Measurements from ENCODE around the gene ITPR2. TPM values are rescaled to one million over a fixed set of nuclear protein-coding genes. Genes with fewer than 3 reads are reported as not detected.
"Not testable (repeated sequence)": the region's sequence is repeated elsewhere in the genome, so short reads cannot be mapped to it uniquely, and the experiment has no call there.

The ITPR2 gene
- total RNA-seq, 1 donor from 2014 or later: 15.8 TPM

DNA sequence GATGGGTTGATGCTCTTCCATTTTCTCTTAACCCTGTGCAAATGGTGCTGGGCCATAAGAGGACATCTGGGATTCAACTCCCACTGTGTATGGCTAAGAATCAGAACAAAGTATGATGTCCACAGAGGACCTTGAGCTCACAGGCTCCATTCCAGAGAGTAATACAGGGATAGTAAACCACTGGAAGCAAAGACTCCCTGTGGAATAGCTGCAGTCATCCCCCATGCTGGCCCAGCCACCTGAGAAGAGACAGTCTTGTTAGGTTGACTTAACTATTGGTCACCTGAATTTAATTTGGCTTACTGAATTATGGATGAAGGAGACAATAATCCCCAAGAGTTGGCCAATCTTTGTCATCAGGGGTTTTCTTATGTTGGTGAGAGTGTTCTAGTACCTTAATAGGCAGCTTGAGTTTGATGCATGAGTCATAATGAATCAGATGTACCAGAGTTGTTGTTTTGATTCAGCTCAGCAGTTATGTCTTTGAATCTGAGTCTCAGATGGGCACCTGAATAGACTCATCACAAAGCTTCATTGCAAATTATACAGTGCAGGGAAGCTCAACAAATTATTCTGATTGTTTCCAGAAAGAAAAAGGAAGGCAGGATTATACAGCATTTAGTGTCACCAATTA lies 514.9 kb downstream of the ITPR2 start:
- Histone ChIP-seq H3K4me3 (no peak overlapping the region), H3K36me3 (no peaks in the 10 kb centered on the region), H3K9me3 (replicated peaks) (peaks cover 25% of the 10 kb centered on the region), H3K4me1 (peaks cover 13% of the 10 kb centered on the region), H3K27ac (replicated peaks) (peak overlapping the region; percentile 53), H3K27me3 (ENCODE audit: low read depth) (no peaks in the 10 kb centered on the region)
- DNase-seq: no peak
- TF ChIP-seq CTCF (IDR thresholded peaks at IDR 0.05; ENCODE audit: borderline replicate concordance): no peak
- intact Hi-C loops (cut with micrococcal nuclease): no loop called here

DNA sequence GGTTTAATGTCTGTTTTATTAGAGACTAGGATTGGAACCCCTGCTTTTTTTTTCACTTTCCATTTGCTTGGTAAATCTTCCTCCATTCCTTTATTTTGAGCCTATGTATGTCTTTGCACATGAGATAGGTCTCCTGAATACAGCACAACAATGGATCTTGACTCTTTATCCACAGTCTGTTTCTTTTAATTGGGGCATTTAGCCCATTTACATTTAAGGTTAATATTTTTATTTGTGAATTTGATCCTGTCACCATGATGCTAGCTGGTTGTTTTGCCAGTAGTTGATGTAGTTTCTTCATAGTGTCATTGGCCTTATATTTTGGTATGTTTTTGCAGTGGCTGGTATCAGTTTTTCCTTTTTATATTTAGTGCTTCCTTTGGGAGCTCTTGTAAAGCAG lies 518.9 kb downstream of the ITPR2 start:
- DNase-seq; H3K4me3 ChIP-seq; H3K27me3 ChIP-seq (ENCODE audit: low read depth); H3K27ac ChIP-seq (replicated peaks); intact Hi-C loops (cut with micrococcal nuclease); H3K36me3 ChIP-seq: not testable (repeated sequence)
- Histone ChIP-seq H3K9me3 (replicated peaks) (peaks cover 40% of the 10 kb centered on the region), H3K4me1 (peaks cover 13% of the 10 kb centered on the region)

GRCh38 chr12:26310489-26310888 lies 522.5 kb downstream of the ITPR2 start:
- H3K9me3 ChIP-seq (replicated peaks): peaks cover 61% of the 10 kb centered on the region
- H3K36me3 ChIP-seq; H3K27me3 ChIP-seq (ENCODE audit: low read depth); H3K27ac ChIP-seq (replicated peaks); intact Hi-C loops (cut with micrococcal nuclease); DNase-seq; H3K4me1 ChIP-seq; H3K4me3 ChIP-seq: not testable (repeated sequence)

GRCh38 chr12:26309634-26310033 lies 523.4 kb downstream of the ITPR2 start:
- H3K4me1 ChIP-seq: no peaks in the 10 kb centered on the region
- no peak for DNase-seq
- TF ChIP-seq CTCF (IDR thresholded peaks at IDR 0.05; ENCODE audit: borderline replicate concordance): no peak
- intact Hi-C loops (cut with micrococcal nuclease): no loop called here
- no peak overlapping the region for H3K27ac ChIP-seq (replicated peaks)
- H3K9me3 ChIP-seq (replicated peaks): peaks cover 57% of the 10 kb centered on the region
- no peak overlapping the region for H3K4me3 ChIP-seq
- no peaks in the 10 kb centered on the region for H3K27me3 ChIP-seq (ENCODE audit: low read depth)
- H3K36me3 ChIP-seq: no peaks in the 10 kb centered on the region

GRCh38 chr12:26304273-26304672 lies 528.7 kb downstream of the ITPR2 start:
- intact Hi-C loops (cut with micrococcal nuclease): no loop called here

DNA sequence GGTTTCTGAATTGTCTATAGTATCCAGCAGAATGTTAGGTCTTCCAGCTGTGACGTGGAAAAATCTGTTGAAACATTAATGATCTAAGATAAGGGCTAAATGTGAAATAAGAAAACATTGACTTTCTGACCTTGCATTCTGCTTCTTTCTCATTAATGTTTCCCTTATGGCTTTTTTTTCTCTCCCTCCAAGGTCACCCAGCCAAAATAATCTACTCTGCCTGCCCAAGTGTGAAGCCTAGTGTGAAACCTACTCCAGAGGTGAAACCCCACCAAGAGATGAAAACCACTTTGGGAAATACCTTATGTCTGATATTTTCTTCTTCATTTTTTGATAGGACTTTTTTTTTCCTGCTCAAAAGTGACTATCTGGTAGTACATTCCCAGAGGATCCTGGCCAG lies 529.6 kb downstream of the ITPR2 start:
- Histone ChIP-seq H3K36me3 (no peaks in the 10 kb centered on the region), H3K4me3 (no peak overlapping the region), H3K27ac (replicated peaks) (no peak overlapping the region), H3K27me3 (ENCODE audit: low read depth) (no peaks in the 10 kb centered on the region), H3K4me1 (peaks cover 13% of the 10 kb centered on the region), H3K9me3 (replicated peaks) (peaks cover 21% of the 10 kb centered on the region)
- DNase-seq: no peak
- TF ChIP-seq CTCF (IDR thresholded peaks at IDR 0.05; ENCODE audit: borderline replicate concordance): no peak
- intact Hi-C loops (cut with micrococcal nuclease): no loop called here

More at GRCh38 chr12:26304273-26304672, 528.7 kb downstream of the ITPR2 start:
- H3K27ac ChIP-seq (replicated peaks): no peak overlapping the region
- H3K4me3 ChIP-seq: no peak overlapping the region
- TF ChIP-seq CTCF (IDR thresholded peaks at IDR 0.05; ENCODE audit: borderline replicate concordance): no peak
- no peaks in the 10 kb centered on the region for H3K27me3 ChIP-seq (ENCODE audit: low read depth)
- H3K36me3 ChIP-seq: no peaks in the 10 kb centered on the region
- peaks cover 21% of the 10 kb centered on the region for H3K9me3 ChIP-seq (replicated peaks)
- no peak for DNase-seq
- H3K4me1 ChIP-seq: peaks cover 5% of the 10 kb centered on the region
